Left lung (tissue), 10 donors: Measurements from ENCODE around the gene SEZ6. TPM values are rescaled to one million over a fixed set of nuclear protein-coding genes. Genes with fewer than 3 reads are reported as not detected.

ENCODE experiments used
- ATAC-seq: fragments of 200-7000 bp; cut with Tn5 transposase; one replicate; pipeline ENCODE4 v1.9.1; 2020; ENCODE audit warnings: moderate library complexity
- DNase-seq, 4 donors: peaks; one replicate each; pipeline ENCODE4 v3.0.0-alpha.2; 2013 to 2020
- H3K27ac ChIP-seq, 2 donors: fragments of 200-600 bp; sonication (generic) in 1 of 2; one replicate each; pipeline versions ENCODE4 v1.5.0 to v1.8.0; 2020 to 2021
- H3K27me3 ChIP-seq, 2 donors: fragments of 200-600 bp; sonication (generic) in 1 of 2; one replicate each; pipeline versions ENCODE4 v1.5.0 to v1.8.0; 2020 to 2021
- H3K36me3 ChIP-seq, 2 donors: fragments of 200-600 bp; sonication (generic) in 1 of 2; one replicate each; pipeline versions ENCODE4 v1.5.0 to v1.8.0; 2020 to 2021
- H3K4me1 ChIP-seq, 2 donors: fragments of 200-600 bp; one replicate each; pipeline ENCODE4 v1.8.0; 2021
- H3K4me3 ChIP-seq, 2 donors: fragments of 200-600 bp; sonication (generic) in 1 of 2; one replicate each; pipeline versions ENCODE4 v1.5.0 to v1.8.0; 2020 to 2021; ENCODE audit warnings: mild to moderate bottlenecking in 1 of 2
- H3K9me3 ChIP-seq, 2 donors: fragments of 200-600 bp; sonication (generic) in 1 of 2; one replicate each; pipeline versions ENCODE4 v1.5.0 to v1.8.0; 2020 to 2021
- intact Hi-C, 2 donors: fragments of 100-400 bp; cut with DNase I; formaldehyde crosslinking; loops; one replicate each; pipeline versions ENCODE4 v1.11.2 to v1.14.2; 2022
- polyA plus RNA-seq, 6 donors: library from polyadenylated mRNA; unstranded; fragments of 120-200 nt; gene quantifications; one replicate each; pipeline ENCODE4 v1.2.1, GENCODE V29; 2013; ENCODE audit not compliant: insufficient read length in 6 of 6
- total RNA-seq, 2 donors: library from RNA; stranded (reverse); fragmentation: NEBNext Ultra II Directional; extraction: Animal tissue kit (Norgen Biotek cat#: 25700); gene quantifications; one replicate each; pipeline ENCODE4 v1.2.1, GENCODE V29; 2021
- TF ChIP-seq, protein P1 (sequence below), 2 donors: fragments of 200-600 bp; sonication (generic) in 1 of 2; IDR thresholded peaks; one replicate each; pipeline versions ENCODE4 v1.5.0 to v1.8.0; 2021; ENCODE audit warnings: antibody characterized with exemption in 2 of 2
- donor health status: DM: no; HTN: yes; CAD: no.
- donor health status: DM: no; HTN: no; CAD: no.

The SEZ6 gene
- total and polyA plus RNA-seq, 8 donors: 0.09 to 1.2 (median 0.81) TPM; not detected in 1

DNA sequence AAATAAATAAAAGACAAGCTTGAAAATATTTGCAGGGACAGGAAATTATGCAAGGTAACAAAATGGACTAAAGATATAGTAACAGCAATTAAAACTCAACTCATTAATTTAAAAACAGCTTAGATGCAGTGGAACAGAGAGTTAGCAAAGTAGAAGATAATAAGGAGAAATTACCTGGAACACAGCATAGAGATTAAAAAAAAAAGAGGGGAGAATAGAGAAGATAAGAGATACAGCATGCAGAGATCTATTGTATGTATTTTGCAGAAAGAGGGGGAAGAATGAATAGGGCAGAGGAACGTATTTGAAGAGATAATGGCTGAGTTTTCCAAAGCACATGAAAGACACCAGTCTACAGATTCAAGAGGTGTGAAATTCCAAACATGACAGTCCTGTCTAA is 28.7 kb upstream of the SEZ6 start:
- Histone ChIP-seq H3K36me3 (no peaks in the 10 kb centered on the region), H3K4me3 (no peak overlapping the region), H3K9me3 (peaks cover 0 to 17% of the 10 kb centered on the region in 2 donors), H3K4me1 (peaks cover 0 to 3% of the 10 kb centered on the region in 2 donors), H3K27me3 (peaks cover 6 to 84% of the 10 kb centered on the region in 2 donors), H3K27ac (no peak overlapping the region)
- intact Hi-C loops: no loop called here
- TF ChIP-seq, protein P1, sequence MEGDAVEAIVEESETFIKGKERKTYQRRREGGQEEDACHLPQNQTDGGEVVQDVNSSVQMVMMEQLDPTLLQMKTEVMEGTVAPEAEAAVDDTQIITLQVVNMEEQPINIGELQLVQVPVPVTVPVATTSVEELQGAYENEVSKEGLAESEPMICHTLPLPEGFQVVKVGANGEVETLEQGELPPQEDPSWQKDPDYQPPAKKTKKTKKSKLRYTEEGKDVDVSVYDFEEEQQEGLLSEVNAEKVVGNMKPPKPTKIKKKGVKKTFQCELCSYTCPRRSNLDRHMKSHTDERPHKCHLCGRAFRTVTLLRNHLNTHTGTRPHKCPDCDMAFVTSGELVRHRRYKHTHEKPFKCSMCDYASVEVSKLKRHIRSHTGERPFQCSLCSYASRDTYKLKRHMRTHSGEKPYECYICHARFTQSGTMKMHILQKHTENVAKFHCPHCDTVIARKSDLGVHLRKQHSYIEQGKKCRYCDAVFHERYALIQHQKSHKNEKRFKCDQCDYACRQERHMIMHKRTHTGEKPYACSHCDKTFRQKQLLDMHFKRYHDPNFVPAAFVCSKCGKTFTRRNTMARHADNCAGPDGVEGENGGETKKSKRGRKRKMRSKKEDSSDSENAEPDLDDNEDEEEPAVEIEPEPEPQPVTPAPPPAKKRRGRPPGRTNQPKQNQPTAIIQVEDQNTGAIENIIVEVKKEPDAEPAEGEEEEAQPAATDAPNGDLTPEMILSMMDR (IDR thresholded peaks at IDR 0.05): no peak
- DNase-seq: no peak
- no peak for ATAC-seq

DNA sequence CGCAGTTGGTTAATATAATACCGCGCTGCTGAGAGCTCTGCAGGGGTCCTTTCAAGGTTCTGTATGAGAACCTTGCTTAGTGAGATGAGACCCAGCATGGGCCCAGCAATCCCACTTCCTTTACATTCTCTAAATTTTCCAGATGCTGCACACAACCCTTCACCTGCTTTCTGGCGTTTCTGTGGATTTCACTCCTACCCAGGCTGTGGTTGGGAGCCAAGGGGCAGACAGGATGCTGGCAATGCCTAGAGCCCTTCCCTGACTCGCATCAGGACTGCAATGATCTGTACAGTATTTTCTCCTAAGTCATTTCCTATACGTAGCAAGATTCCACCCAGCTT is 27.0 kb upstream of the SEZ6 start:
- H3K27me3 ChIP-seq: peaks cover 6 to 75% of the 10 kb centered on the region in 2 donors
- H3K9me3 ChIP-seq: peaks cover 0 to 17% of the 10 kb centered on the region in 2 donors
- TF ChIP-seq, protein P1 (IDR thresholded peaks at IDR 0.05): no peak
- H3K4me3 ChIP-seq: no peak overlapping the region
- H3K36me3 ChIP-seq: no peaks in the 10 kb centered on the region
- no peak overlapping the region for H3K27ac ChIP-seq
- intact Hi-C loops: no loop called here
- DNase-seq (no peak), ATAC-seq (no peak)
- peaks cover 0 to 3% of the 10 kb centered on the region in 2 donors for H3K4me1 ChIP-seq

DNA sequence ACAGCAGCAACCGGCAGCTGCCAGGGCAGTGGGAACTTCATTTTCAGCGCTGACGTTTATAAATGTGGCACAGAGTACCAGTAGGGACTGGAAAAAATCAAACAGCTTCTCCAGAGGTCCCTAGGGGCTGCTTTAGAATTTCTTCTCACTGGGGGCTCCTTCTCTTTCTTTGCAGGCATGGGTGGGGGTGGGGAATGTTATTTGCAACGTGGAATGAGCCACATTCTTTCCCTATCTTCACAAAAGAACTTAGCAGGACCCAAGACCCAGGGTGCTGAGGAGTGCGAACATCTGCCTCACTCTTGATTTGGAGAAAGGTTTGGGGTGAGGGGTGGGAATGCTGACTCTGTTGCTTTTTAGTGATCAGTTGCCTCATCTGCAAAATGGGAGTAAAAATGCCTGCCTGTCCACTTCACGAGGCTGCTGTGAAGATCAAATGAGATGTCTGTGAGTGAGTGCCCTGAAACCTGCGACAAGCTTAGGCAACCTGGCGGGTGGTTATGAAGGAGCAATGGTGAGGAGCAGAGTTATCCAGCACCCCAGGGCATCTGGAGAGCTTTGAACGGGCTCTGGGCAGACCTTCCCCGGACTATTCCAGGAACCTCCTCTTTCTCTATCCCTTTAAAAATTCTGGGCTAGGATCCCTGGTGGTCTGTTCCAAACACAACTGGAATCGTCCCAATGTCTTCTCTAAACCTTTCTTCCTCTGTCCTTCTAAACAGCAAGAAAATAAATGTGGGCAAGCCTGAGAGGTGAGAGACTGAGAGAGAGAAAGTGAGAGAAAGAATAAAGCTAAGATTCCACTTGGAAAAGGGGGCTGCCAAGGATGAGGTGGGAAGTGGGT is 26.4 kb upstream of the SEZ6 start:
- ATAC-seq (no peak), DNase-seq (no peak)
- H3K36me3 ChIP-seq: no peaks in the 10 kb centered on the region
- TF ChIP-seq, protein P1 (IDR thresholded peaks at IDR 0.05): no peak
- H3K27me3 ChIP-seq: peaks cover 6 to 75% of the 10 kb centered on the region in 2 donors
- peaks cover 0 to 17% of the 10 kb centered on the region in 2 donors for H3K9me3 ChIP-seq
- H3K4me3 ChIP-seq: no peak overlapping the region
- intact Hi-C loops: no loop called here
- no peak overlapping the region for H3K27ac ChIP-seq
- peaks cover 0 to 3% of the 10 kb centered on the region in 2 donors for H3K4me1 ChIP-seq

DNA sequence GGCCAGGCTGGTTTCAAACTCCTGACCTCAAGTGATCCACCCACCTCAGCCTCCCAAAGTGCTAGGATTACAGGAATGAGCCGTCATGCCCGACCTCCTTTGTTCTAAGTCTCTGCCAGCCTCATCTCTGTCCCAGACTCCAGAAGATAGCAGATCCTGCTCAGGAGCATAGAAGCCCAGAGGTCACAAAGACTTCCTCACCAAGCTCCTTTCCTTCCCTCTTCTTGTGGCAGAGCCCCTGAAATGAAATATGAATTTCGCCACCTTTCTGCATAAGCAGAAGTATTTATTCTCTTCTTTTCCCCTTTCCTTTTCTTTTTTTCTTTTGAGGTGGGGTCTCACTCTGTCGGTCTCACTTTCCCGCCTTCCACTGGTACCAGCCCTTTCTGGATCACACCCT is 25.7 kb upstream of the SEZ6 start:
- peaks cover 6 to 69% of the 10 kb centered on the region in 2 donors for H3K27me3 ChIP-seq
- no peak overlapping the region for H3K4me3 ChIP-seq
- H3K36me3 ChIP-seq: no peaks in the 10 kb centered on the region
- intact Hi-C loops: no loop called here
- DNase-seq: no peak
- ATAC-seq: peak; percentile 23
- H3K27ac ChIP-seq: no peak overlapping the region
- peaks cover 0 to 17% of the 10 kb centered on the region in 2 donors for H3K9me3 ChIP-seq
- TF ChIP-seq, protein P1 (IDR thresholded peaks at IDR 0.05): no peak
- H3K4me1 ChIP-seq: peaks cover 0 to 3% of the 10 kb centered on the region in 2 donors

DNA sequence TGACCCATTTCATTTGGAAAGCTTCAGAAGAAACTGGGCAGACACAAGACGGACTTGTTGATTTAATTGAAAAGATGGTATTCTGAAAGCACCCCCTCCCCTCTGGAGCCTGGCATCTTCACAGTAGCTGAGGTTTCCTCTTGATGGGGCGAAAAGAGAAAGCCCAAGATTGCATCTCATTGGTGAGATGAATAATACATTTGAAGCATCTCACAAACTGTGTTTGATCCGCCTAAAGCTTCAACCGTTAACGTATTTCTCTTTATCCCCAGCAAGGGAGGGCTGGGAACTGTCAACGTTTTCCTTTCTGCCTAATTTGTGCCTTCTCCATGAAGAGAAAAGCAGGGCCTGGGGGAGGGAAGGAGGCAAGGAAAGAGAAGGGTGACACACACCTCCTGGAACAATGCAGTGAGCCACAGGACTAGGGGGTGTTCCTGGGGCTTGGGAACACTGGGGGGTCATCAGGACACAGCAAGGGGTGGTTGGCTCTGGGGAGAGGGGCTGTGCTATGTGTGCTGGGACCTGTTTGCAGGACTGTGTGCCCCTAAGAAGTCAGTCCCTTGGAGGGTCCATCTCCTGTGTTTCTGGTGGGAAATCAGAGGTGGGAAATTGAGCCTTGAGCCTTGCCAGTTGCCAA is 18.6 kb upstream of the SEZ6 start:
- Histone ChIP-seq H3K4me3 (no peak overlapping the region), H3K9me3 (no peaks in the 10 kb centered on the region), H3K36me3 (no peaks in the 10 kb centered on the region), H3K4me1 (peaks cover 0 to 7% of the 10 kb centered on the region in 2 donors), H3K27me3 (peaks cover 14 to 55% of the 10 kb centered on the region in 2 donors), H3K27ac (no peak overlapping the region)
- intact Hi-C loops: no loop called here
- ATAC-seq (no peak), DNase-seq (no peak)
- TF ChIP-seq, protein P1 (IDR thresholded peaks at IDR 0.05): no peak
